Pancreas (tissue), 10 donors: Measurements from ENCODE around the gene FOS. TPM values are rescaled to one million over a fixed set of nuclear protein-coding genes. Genes with fewer than 3 reads are reported as not detected.
A peak's percentile ranks its signal among the peaks of the same experiment; 100 is the strongest.

Source experiments
- ATAC-seq, 4 donors: fragments of 200-7000 bp; cut with Tn5 transposase; one replicate each; pipeline versions ENCODE4 v1.8.0 to v1.9.1; 2020; ENCODE audit warnings: mild to moderate bottlenecking in 4 of 4, moderate library complexity in 4 of 4
- DNase-seq, 6 donors: peaks; one replicate each; pipeline ENCODE4 v3.0.0-alpha.2; 2020
- FAIRE-seq: peaks from 2 replicates; lab custom pipeline; 2012; peaks lifted over from hg19 to GRCh38; lab: Jason Lieb, UNC
- H3K27ac ChIP-seq, 4 donors: fragments of 200-600 bp; sonication (generic); 1 replicate in 3 of 4; 2 replicates in 1 of 4; pipeline versions ENCODE4 v1.5.0 to v1.8.0; 2020
- H3K27me3 ChIP-seq, 4 donors: fragments of 200-600 bp; one replicate each; pipeline ENCODE4 v1.8.0; 2021
- H3K36me3 ChIP-seq, 3 donors: fragments of 200-600 bp; sonication (generic) in 1 of 3; one replicate each; pipeline versions ENCODE4 v1.5.0 to v1.8.0; 2020 to 2021
- H3K4me1 ChIP-seq, 3 donors: fragments of 200-600 bp; one replicate each; pipeline ENCODE4 v1.8.0; 2021
- H3K4me3 ChIP-seq, 4 donors: fragments of 200-600 bp; sonication (generic) in 2 of 4; one replicate each; pipeline versions ENCODE4 v1.5.0 to v1.8.0; 2020 to 2021
- H3K9me3 ChIP-seq, 4 donors: fragments of 200-600 bp; one replicate each; pipeline ENCODE4 v1.8.0; 2021
- CTCF ChIP-seq, 4 donors: fragments of 200-600 bp; sonication (generic) in 3 of 4; IDR thresholded peaks; one replicate each; pipeline versions ENCODE4 v1.5.0 to v1.8.0; 2021; ENCODE audit warnings: antibody characterized with exemption in 4 of 4
- WGBS, 2 donors: extraction: QIAGEN DNeasy Blood & Tissue Kit; methylation state at CpG; one replicate each; pipeline ENCODE4 v1.1.7; 2013; 5-methylcytosine and 5-hydroxymethylcytosine counted together
- intact Hi-C, 3 donors: fragments of 100-400 bp; cut with DNase I; formaldehyde crosslinking; loops; one replicate each; pipeline versions ENCODE4 v1.11.1 to v1.14.2; 2022
- polyA plus RNA-seq, 2 donors: library from polyadenylated mRNA; stranded (reverse); fragments of 200-250 nt; gene quantifications; one replicate each; pipeline ENCODE4 v1.2.3, GENCODE V29; 2013
- total RNA-seq, 6 donors: library from RNA; stranded (reverse); fragmentation: NEBNext Ultra II Directional in 4 of 6; extraction: Animal tissue kit (Norgen Biotek cat#: 25700) in 4 of 6; gene quantifications; one replicate each; pipeline versions ENCODE4 v1.2.1 to v1.2.4, GENCODE V29; 2021 to 2023
- donor health status: healthy with polysubstance abuse.
- donor health status: DM: no; HTN: no; CAD: no; lungs with moderate emphysema.
- donor health status: DM: no; HTN: no; CAD: no.
- donor health status: control.
- donor health status: control.
- donor health status: Bipolar disorder and iron deficiency.
- donor health status: DM: yes; HTN: yes; CAD: no.
- donor health status: DM: no; HTN: no; CAD: no.
- donor health status: DM: no; HTN: no; CAD: no.
- donor health status: DM: yes; HTN: yes; CAD: no.

Gene FOS
- total and polyA plus RNA-seq, 8 donors: 56.4 to 303 (median 98.2) TPM

DNA sequence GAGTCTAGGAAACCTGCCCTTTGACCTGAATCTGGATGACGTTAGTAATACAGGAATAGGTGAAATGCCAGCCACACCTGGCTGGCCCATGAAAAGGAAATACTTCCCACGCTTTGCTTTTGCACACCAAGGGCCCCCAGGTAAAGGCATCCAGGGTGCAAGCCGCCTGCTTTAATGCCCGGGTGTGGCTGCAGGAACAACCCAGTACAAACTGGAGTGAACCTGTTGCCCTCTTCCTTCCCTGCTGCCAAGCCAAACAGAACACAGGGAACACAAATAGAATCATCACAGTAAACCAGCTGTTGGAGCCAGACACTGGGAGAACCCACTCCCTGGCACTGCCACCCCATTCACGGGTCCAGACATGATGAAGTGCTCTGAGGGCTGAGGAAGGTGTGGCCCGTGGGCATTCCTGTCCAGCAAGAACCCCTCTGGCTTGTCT lies 24.2 kb upstream of the FOS start:
- H3K4me3 ChIP-seq: peak overlapping the region in 1 of 4 donors; percentile 2
- 18% methylated on average over 6 of the region's 6 CpGs for WGBS, 2 donors
- no peak for FAIRE-seq

DNA sequence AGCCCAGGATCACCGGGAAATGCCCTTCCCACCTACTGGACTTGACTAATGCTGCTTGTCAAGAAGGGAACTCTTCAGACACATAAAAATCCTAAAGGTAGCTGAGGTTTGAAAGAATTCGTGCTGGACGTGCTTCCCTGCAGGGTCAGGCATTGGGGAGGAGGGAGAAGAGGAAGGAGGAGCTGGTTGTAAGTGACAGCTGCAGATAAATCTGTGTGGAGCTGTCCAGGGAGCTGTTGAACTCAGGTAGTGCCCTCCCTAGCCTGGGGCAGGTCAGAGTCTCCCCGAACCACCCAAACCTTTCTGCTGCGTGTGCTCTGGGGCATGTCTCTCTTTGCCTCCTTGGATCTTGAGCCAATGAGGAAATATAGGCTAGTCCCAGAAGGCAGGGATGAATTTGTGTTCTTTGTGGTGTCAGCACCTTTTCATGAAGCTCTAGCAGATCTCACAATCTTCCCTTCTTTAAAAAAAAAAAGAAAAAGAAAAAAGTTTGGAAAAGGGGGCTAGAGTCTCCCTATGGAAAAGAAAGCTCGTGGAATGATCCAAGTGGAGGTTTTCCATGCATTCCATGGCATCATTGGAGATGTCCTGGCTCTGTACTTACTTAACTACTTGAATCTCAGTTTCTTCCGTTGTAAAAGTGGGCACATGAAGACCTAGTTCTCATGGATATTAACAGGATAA lies 23.6 kb upstream of the FOS start:
- Histone ChIP-seq H3K4me3 (peak overlapping the region in 1 of 4 donors; percentile 2), H3K27ac (peak overlapping the region; percentile 52 to 80 (median 68)), H3K27me3 (no peaks in the 10 kb centered on the region), H3K4me1 (peaks cover 39 to 45% (median 40%) of the 10 kb centered on the region in 3 donors), H3K9me3 (no peaks in the 10 kb centered on the region), H3K36me3 (no peaks in the 10 kb centered on the region)
- intact Hi-C loops: loop anchor here in 1 of 3 donors (10.0 kb wide), 1 partner anchor 100 kb away; no protein-coding TSS in a partner anchor
- ATAC-seq (peak in 1 of 4 donors; percentile 6), FAIRE-seq (no peak), DNase-seq (no peak)
- TF ChIP-seq CTCF (IDR thresholded peaks at IDR 0.05): no peak
- 38 to 45% methylated on average over 7 of the region's 7 CpGs for WGBS, 2 donors

More for the DNA sequence above, 24.2 kb upstream of the FOS start:
- Histone ChIP-seq H3K27me3 (no peaks in the 10 kb centered on the region), H3K4me1 (peaks cover 33 to 45% (median 35%) of the 10 kb centered on the region in 3 donors), H3K36me3 (no peaks in the 10 kb centered on the region), H3K27ac (peak overlapping the region; percentile 52 to 80 (median 68)), H3K9me3 (no peaks in the 10 kb centered on the region)
- ATAC-seq (peak; percentile 24 to 50 (median 35)), DNase-seq (peak; percentile 63 to 72 (median 69))
- TF ChIP-seq CTCF (IDR thresholded peaks at IDR 0.05): no peak
- intact Hi-C loops: loop anchor here in 1 of 3 donors (10.0 kb wide), 1 partner anchor 100 kb away; no protein-coding TSS in a partner anchor

GRCh38 chr14:75258079-75258802 lies 20.4 kb upstream of the FOS start:
- H3K4me3 ChIP-seq: peak overlapping the region in 2 of 4 donors; percentile 34 to 40
- intact Hi-C loops: loop anchor here in 1 of 3 donors (10.0 kb wide), 1 partner anchor 103 kb away; no protein-coding TSS in a partner anchor
- ATAC-seq: peak; percentile 24 to 39 (median 28)
- no peaks in the 10 kb centered on the region for H3K9me3 ChIP-seq
- 12 to 15% methylated on average over 12 of the region's 12 CpGs for WGBS, 2 donors
- H3K27ac ChIP-seq: peak overlapping the region; percentile 98 to 99 (median 98)
- no peaks in the 10 kb centered on the region for H3K36me3 ChIP-seq
- DNase-seq: peak in 4 of 6 donors; percentile 52 to 69 (median 58)
- TF ChIP-seq CTCF (IDR thresholded peaks at IDR 0.05): no peak
- H3K27me3 ChIP-seq: no peaks in the 10 kb centered on the region
- FAIRE-seq: no peak
- peaks cover 34 to 39% (median 37%) of the 10 kb centered on the region in 3 donors for H3K4me1 ChIP-seq

DNA sequence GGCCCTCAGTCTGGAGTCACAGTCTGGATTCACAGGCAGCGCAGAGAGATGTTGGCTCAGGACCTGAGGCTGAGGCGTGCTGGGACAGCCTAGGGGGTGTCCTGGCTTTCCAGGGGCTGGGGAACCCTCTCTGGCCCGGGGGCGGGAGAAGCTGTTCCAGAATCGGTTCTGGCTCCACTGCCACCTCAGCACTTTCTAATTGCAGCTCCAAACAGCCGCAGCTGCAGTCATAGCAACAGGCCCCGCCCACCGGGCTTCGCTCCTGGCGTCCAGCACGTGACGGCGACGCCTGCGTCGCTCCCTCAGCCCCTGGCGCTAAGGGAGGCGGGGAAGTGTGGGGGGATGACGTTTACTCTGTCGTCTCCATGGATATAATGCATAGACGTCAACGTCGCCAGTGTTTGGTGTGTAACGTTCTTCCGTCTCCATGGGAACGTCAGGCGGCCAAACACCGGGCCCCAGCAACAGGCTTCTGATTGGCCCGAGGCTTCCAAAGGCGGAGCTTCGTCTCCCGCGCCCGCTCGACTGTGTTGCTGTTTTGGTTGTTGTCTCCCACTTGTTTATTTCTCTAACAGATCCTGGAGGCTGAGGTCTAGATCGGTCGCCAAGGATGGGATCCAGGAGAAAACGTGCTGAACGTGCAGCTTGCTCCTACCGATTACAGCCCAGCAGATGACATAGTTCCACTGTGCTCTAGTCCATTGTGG lies 19.7 kb upstream of the FOS start:
- 0% methylated on average over 39 to 40 of the region's 40 CpGs for WGBS, 2 donors
- DNase-seq (peak; percentile 99 to 100 (median 100)), FAIRE-seq (peak; percentile 97), ATAC-seq (peak; percentile 89 to 93 (median 91))
- Histone ChIP-seq H3K27me3 (no peaks in the 10 kb centered on the region), H3K9me3 (no peaks in the 10 kb centered on the region), H3K4me1 (peaks cover 28 to 36% (median 36%) of the 10 kb centered on the region in 3 donors), H3K36me3 (no peaks in the 10 kb centered on the region), H3K4me3 (peak overlapping the region in 2 of 4 donors; percentile 34 to 40), H3K27ac (peak overlapping the region; percentile 98 to 99 (median 98))
- intact Hi-C loops: loop anchor here in 1 of 3 donors (10.0 kb wide), 1 partner anchor 104 kb away; no protein-coding TSS in a partner anchor
- no peak for TF ChIP-seq CTCF (IDR thresholded peaks at IDR 0.05)
